Stimulated activated CD4-positive, alpha-beta T cell treated with anti-CD3 and anti-CD28 coated beads, TNF-alpha, amount 100 ng/mL, for 48 hours (primary cell): ENCODE results near the gene ARFGAP2.

ENCODE experiments used
- DNase-seq, 3 donors: peaks; one replicate each; pipeline ENCODE4 v3.0.0-alpha.2; 2020; ENCODE audit warnings: low read depth in 3 of 3

The ARFGAP2 gene

GRCh38 chr11:47187723-47188122, 11.0 kb upstream of the ARFGAP2 start:
- no peak for DNase-seq

GRCh38 chr11:47186700-47187695, 10.3 kb upstream of the ARFGAP2 start:
- DNase-seq = peak in 2 of 3 donors; percentile 25 to 45

GRCh38 chr11:47186076-47186699, 9.5 kb upstream of the ARFGAP2 start, which contains the start of gene PACSIN3:
TSS of gene PACSIN3 (minus strand) at chr11:47186434. CDS start at chr11:47182727, 3,707 bp downstream.
- peak in 1 of 3 donors; percentile 44 for DNase-seq

- no peak for DNase-seq
These were observed 8.8 kb upstream of the ARFGAP2 start for GRCh38 chr11:47185305-47186075.

- DNase-seq = no peak
These were observed 8.1 kb upstream of the ARFGAP2 start for GRCh38 chr11:47184711-47185304.

- DNase-seq = no peak
These were observed 7.3 kb upstream of the ARFGAP2 start for GRCh38 chr11:47183969-47184368.

- no peak for DNase-seq
These were observed 6.6 kb upstream of the ARFGAP2 start for GRCh38 chr11:47183031-47183856.

- DNase-seq = no peak
These were observed 5.7 kb upstream of the ARFGAP2 start for GRCh38 chr11:47182380-47182779.

- no peak for DNase-seq
These were observed 4.6 kb upstream of the ARFGAP2 start for GRCh38 chr11:47181271-47181670.

- no peak for DNase-seq
These were observed 3.5 kb upstream of the ARFGAP2 start for GRCh38 chr11:47180006-47180787.

GRCh38 chr11:47179655-47179991, 2.9 kb upstream of the ARFGAP2 start:
- DNase-seq = no peak

- no peak for DNase-seq
These were observed 2.3 kb upstream of the ARFGAP2 start for GRCh38 chr11:47178737-47179654.

GRCh38 chr11:47178316-47178715, 1.6 kb upstream of the ARFGAP2 start:
- no peak for DNase-seq

- DNase-seq = no peak
These were observed 1.2 kb upstream of the ARFGAP2 start for GRCh38 chr11:47177846-47178245.

GRCh38 chr11:47177229-47177845, 658 bp upstream of the ARFGAP2 start:
- DNase-seq = peak; percentile 51 to 67 (median 62)

- no peak for DNase-seq
These were observed 842 bp downstream of the ARFGAP2 start for GRCh38 chr11:47175746-47176327.

- DNase-seq = no peak
These were observed 3.8 kb downstream of the ARFGAP2 start for GRCh38 chr11:47172740-47173336.

- DNase-seq = no peak
These were observed 4.8 kb downstream of the ARFGAP2 start for GRCh38 chr11:47171856-47172255.
